ENCODE data around the gene IDUA.

The IDUA gene

GRCh38 chr4:1014291-1015167, 27.7 kb downstream of the IDUA start:
- no peak for DNase-seq (ENCODE audit: extremely low spot score)
- ChIA-PET CTCF (no interaction called here), POLR2A (no interaction called here)
- TF ChIP-seq, protein P1, sequence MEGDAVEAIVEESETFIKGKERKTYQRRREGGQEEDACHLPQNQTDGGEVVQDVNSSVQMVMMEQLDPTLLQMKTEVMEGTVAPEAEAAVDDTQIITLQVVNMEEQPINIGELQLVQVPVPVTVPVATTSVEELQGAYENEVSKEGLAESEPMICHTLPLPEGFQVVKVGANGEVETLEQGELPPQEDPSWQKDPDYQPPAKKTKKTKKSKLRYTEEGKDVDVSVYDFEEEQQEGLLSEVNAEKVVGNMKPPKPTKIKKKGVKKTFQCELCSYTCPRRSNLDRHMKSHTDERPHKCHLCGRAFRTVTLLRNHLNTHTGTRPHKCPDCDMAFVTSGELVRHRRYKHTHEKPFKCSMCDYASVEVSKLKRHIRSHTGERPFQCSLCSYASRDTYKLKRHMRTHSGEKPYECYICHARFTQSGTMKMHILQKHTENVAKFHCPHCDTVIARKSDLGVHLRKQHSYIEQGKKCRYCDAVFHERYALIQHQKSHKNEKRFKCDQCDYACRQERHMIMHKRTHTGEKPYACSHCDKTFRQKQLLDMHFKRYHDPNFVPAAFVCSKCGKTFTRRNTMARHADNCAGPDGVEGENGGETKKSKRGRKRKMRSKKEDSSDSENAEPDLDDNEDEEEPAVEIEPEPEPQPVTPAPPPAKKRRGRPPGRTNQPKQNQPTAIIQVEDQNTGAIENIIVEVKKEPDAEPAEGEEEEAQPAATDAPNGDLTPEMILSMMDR (IDR thresholded peaks at IDR 0.05; ENCODE audit: control extremely low read depth, extremely low read depth, low read depth, missing control alignments), result no peak

- TF ChIP-seq, protein P1 (IDR thresholded peaks at IDR 0.05; ENCODE audit: control extremely low read depth, extremely low read depth, low read depth, missing control alignments), result no peak
- ChIA-PET CTCF (no interaction called here), POLR2A (no interaction called here)
- no peak for DNase-seq (ENCODE audit: extremely low spot score)
These were observed 28.3 kb downstream of the IDUA start for GRCh38 chr4:1015179-1015578.

- ChIA-PET CTCF (interaction anchor here (1.4 kb wide), 1 partner anchor 28 kb away, joined by 4 read pairs; the partner anchor contains the start of gene IDUA), POLR2A (no interaction called here)
- no peak for DNase-seq (ENCODE audit: extremely low spot score)
- TF ChIP-seq, protein P1 (IDR thresholded peaks at IDR 0.05; ENCODE audit: control extremely low read depth, extremely low read depth, low read depth, missing control alignments), result no peak
These were observed 28.9 kb downstream of the IDUA start for GRCh38 chr4:1015746-1016145.

- TF ChIP-seq, protein P1 (IDR thresholded peaks at IDR 0.05; ENCODE audit: control extremely low read depth, extremely low read depth, low read depth, missing control alignments), result no peak
- POLR2A ChIA-PET, result no interaction called here
- CTCF ChIA-PET, result interaction anchor here (1.4 kb wide), 1 partner anchor 30 kb away, joined by 4 read pairs; the partner anchor contains the start of gene IDUA
- DNase-seq (ENCODE audit: extremely low spot score), result no peak
These were observed 30.4 kb downstream of the IDUA start for GRCh38 chr4:1017211-1017610.

- TF ChIP-seq, protein P1 (IDR thresholded peaks at IDR 0.05; ENCODE audit: control extremely low read depth, extremely low read depth, low read depth, missing control alignments), result no peak
- CTCF ChIA-PET, result no interaction called here
- DNase-seq (ENCODE audit: extremely low spot score), result no peak
These were observed 30.9 kb downstream of the IDUA start for GRCh38 chr4:1017706-1018105.

DNA sequence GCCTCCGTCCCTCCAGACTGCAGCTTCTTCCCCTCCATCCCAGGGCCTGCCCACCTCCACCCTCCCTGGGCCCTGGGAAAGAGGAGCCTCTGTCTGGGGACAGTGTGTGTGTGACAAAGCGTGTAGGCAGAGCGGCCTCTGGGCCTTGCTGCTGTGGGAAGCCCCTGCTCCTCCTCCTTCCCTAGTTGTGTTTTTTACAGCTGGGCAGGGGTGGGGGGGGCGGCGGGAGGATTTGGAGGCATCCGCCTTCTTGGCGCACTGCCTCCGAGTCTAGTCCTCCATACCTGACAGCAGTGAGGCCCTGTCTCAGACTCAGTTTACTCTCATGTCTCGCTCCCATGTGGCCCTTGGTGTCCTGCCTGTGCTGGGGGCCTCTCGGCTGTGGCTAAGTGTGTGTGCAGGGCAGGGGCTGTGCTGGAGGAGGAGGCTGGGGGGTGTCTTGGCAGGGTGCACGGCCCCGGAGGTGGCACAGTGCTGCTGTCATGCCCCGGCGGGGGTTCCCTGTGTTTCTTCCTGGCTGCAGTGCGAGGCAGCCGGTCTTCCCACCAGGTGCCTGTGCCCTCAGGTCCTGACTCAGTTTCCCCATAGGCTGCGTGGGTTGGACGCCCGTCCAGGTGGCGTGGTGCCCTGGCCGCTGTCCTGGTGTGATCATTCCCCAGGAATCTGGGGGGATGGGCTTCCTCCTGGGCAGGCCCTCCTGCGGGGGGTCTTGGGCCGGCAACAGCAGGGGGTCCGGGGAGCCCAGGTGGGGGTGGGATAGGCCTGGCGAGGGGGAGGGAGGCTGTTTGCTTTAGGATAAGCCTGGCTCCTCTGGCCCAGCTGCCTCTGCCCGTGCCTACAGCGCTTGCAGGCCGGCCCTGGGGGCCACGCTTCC, 31.5 kb downstream of the IDUA start:
- POLR2A ChIA-PET, result no interaction called here
- DNase-seq (ENCODE audit: extremely low spot score), result no peak
- CTCF ChIA-PET, result no interaction called here
- TF ChIP-seq, protein P1 (IDR thresholded peaks at IDR 0.05; ENCODE audit: control extremely low read depth, extremely low read depth, low read depth, missing control alignments), result no peak

More at GRCh38 chr4:1017706-1018105, 30.9 kb downstream of the IDUA start:
- POLR2A ChIA-PET, result no interaction called here
